Mesenchymal stem cell (in vitro differentiated cells and primary cell): ENCODE measurements around the gene SLC12A2.

Source experiments
- DNase-seq: peaks from one replicate; pipeline ENCODE4 v3.0.0-alpha.2; 2013
- H2AFZ ChIP-seq: one replicate; pipeline ENCODE4 v1.6.1; 2013; ENCODE audit warnings: low read depth, mild to moderate bottlenecking, control low read depth, inconsistent platforms, low read length, moderate library complexity
- H2AK5ac ChIP-seq: 2 replicates; pipeline ENCODE4 v1.6.1; 2013; ENCODE audit warnings: low read length, moderate library complexity, mild to moderate bottlenecking, inconsistent platforms; ENCODE audit not compliant: severe bottlenecking
- H2BK120ac ChIP-seq: one replicate; pipeline ENCODE4 v1.6.1; 2013; ENCODE audit warnings: low read depth, mild to moderate bottlenecking, inconsistent platforms, low read length, moderate library complexity
- H2BK12ac ChIP-seq, 2 experiments: one replicate each; pipeline ENCODE4 v1.6.1; 2013; ENCODE audit warnings: inconsistent platforms in 2 of 2, low read length in 2 of 2, mild to moderate bottlenecking in 2 of 2, moderate library complexity in 2 of 2, control low read depth in 1 of 2
- H2BK15ac ChIP-seq: one replicate; pipeline ENCODE4 v1.6.1; 2013; ENCODE audit warnings: mild to moderate bottlenecking, low read depth, inconsistent platforms; ENCODE audit not compliant: poor library complexity, severe bottlenecking
- H2BK5ac ChIP-seq: 2 replicates; pipeline ENCODE4 v1.6.1; 2013; ENCODE audit warnings: low read depth, mild to moderate bottlenecking, low read length, control low read depth, inconsistent platforms; ENCODE audit not compliant: poor library complexity, severe bottlenecking
- H3K14ac ChIP-seq, 2 experiments: one replicate each; pipeline ENCODE4 v1.6.1; 2013; ENCODE audit warnings: inconsistent platforms in 2 of 2, low read length in 2 of 2, control low read depth in 1 of 2, mild to moderate bottlenecking in 1 of 2, moderate library complexity in 1 of 2
- H3K18ac ChIP-seq, 2 experiments: one replicate each; pipeline ENCODE4 v1.6.1; 2013; ENCODE audit warnings: inconsistent platforms in 2 of 2, low read length in 2 of 2, control low read depth in 1 of 2, low read depth in 1 of 2, mild to moderate bottlenecking in 1 of 2
- H3K23ac ChIP-seq, 2 experiments: one replicate each; pipeline ENCODE4 v1.6.1; 2013; ENCODE audit warnings: inconsistent platforms in 2 of 2, low read length in 2 of 2, mild to moderate bottlenecking in 2 of 2, moderate library complexity in 2 of 2, control low read depth in 1 of 2
- H3K27ac ChIP-seq: 2 replicates; pipeline ENCODE4 v1.5.1; 2013; ENCODE audit warnings: mild to moderate bottlenecking, moderate library complexity, low read length, control low read depth, inconsistent platforms; ENCODE audit not compliant: poor library complexity, severe bottlenecking
- H3K27me3 ChIP-seq, 2 experiments: 2 replicates each; pipeline versions ENCODE4 v1.6.1 to v1.7.0; 2013; ENCODE audit warnings: low read length in 2 of 2, mild to moderate bottlenecking in 2 of 2, moderate library complexity in 2 of 2, control low read depth in 1 of 2, inconsistent platforms in 1 of 2; ENCODE audit not compliant: control insufficient read depth in 1 of 2, insufficient read depth in 1 of 2
- H3K36me3 ChIP-seq, 2 experiments: 2 replicates each; pipeline versions ENCODE4 v1.6.1 to v1.7.0; 2013; ENCODE audit warnings: low read length in 2 of 2, control low read depth in 1 of 2, inconsistent platforms in 1 of 2, low read depth in 1 of 2, mild to moderate bottlenecking in 1 of 2; ENCODE audit not compliant: insufficient read depth in 2 of 2, control insufficient read depth in 1 of 2
- H3K4ac ChIP-seq, 2 experiments: one replicate each; pipeline ENCODE4 v1.6.1; 2013; ENCODE audit warnings: inconsistent platforms in 2 of 2, low read length in 2 of 2, mild to moderate bottlenecking in 2 of 2, moderate library complexity in 2 of 2, control low read depth in 1 of 2, low read depth in 1 of 2
- H3K4me1 ChIP-seq: 2 replicates; pipeline ENCODE4 v1.6.1; 2013; ENCODE audit warnings: low read depth, low read length, control low read depth; ENCODE audit not compliant: control insufficient read depth, insufficient read depth
- H3K4me2 ChIP-seq: 2 replicates; pipeline ENCODE4 v1.6.1; 2013; ENCODE audit warnings: low read length, mild to moderate bottlenecking, inconsistent platforms; ENCODE audit not compliant: poor library complexity, severe bottlenecking
- H3K4me3 ChIP-seq, 2 experiments: 2 replicates each; pipeline versions ENCODE4 v1.5.1 to v1.7.0; 2013; ENCODE audit warnings: low read length in 2 of 2, mild to moderate bottlenecking in 2 of 2, control low read depth in 1 of 2, low read depth in 1 of 2; ENCODE audit not compliant: insufficient read depth in 1 of 2
- H3K79me1 ChIP-seq: replicated peaks from 2 replicates; pipeline ENCODE4 v1.6.1; 2013; ENCODE audit warnings: mild to moderate bottlenecking, control low read depth, low read length, inconsistent platforms; ENCODE audit not compliant: poor library complexity, severe bottlenecking
- H3K9ac ChIP-seq: 2 replicates; pipeline ENCODE4 v1.7.0; 2013; ENCODE audit warnings: mild to moderate bottlenecking, low read length, moderate library complexity
- H3K9me3 ChIP-seq: 2 replicates; pipeline ENCODE4 v1.7.0; 2013; ENCODE audit warnings: mild to moderate bottlenecking, low read length; ENCODE audit not compliant: control insufficient read depth
- H4K8ac ChIP-seq: one replicate; pipeline ENCODE4 v1.6.1; 2013; ENCODE audit warnings: inconsistent platforms, mild to moderate bottlenecking, low read length, moderate library complexity
- H4K91ac ChIP-seq: one replicate; pipeline ENCODE4 v1.6.1; 2013; ENCODE audit warnings: mild to moderate bottlenecking, low read length, inconsistent platforms
- WGBS: methylation state at CpG from one replicate; pipeline ENCODE4 v1.1.7; 2013; ENCODE audit warnings: mixed read lengths; 5-methylcytosine and 5-hydroxymethylcytosine counted together

SLC12A2 gene

DNA sequence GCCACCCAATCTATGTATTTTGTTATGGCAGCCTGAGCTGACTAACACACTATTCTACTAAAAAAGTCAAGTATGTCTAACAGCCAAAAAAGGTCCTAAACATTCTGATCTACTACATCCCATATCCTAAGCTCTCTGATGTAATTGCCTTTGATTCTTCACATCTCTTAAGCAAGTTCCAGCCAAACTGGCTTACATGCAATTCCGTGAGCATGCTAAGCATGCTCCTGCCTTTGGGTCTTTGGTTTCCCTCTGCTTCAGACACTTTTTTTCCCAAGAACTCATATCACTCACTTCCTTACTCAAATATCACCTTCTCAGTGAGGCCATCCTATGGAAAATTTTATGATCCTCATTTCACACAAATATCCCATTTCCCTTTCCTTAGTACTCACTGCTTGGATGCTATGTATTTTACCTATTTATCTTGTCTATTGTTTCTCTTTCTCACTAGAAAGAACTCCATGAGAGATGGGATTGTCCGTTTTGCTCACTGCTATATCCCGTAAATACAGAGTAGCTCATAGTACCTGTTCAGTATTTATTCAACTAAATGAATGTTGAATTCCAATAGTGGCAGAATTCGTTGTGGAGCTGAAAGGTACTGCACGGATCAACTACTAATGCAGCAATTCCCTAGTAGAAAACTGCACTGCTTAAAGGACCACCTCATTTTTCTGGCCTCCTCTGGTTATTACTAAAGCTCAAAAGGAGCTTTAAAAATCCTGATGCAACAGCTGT, 2.3 kb upstream of the SLC12A2 start:
- Histone ChIP-seq H2BK15ac (no peak overlapping the region), H3K18ac (no peak overlapping the region), H3K27ac (no peak overlapping the region), H3K4me3 (peak overlapping the region in 1 of 2 experiments; percentile 97), H2BK12ac (no peak overlapping the region), H3K36me3 (peaks cover 0 to 7% of the 10 kb centered on the region in 2 experiments), H4K91ac (no peak overlapping the region), H3K4me2 (no peak overlapping the region), H3K9ac (peak overlapping the region; percentile 92), H2AFZ (no peak overlapping the region), H3K23ac (no peak overlapping the region), H2BK120ac (no peak overlapping the region), H2AK5ac (no peak overlapping the region), H2BK5ac (no peak overlapping the region), H3K79me1 (peaks cover 16% of the 10 kb centered on the region), H4K8ac (no peak overlapping the region), H3K4ac (no peak overlapping the region), H3K14ac (no peak overlapping the region), H3K4me1 (peaks cover 6% of the 10 kb centered on the region), H3K9me3 (no peaks in the 10 kb centered on the region), H3K27me3 (no peaks in the 10 kb centered on the region)
- DNase-seq: no peak
- WGBS: 87% methylated on average over 4 of the region's 5 CpGs

DNA sequence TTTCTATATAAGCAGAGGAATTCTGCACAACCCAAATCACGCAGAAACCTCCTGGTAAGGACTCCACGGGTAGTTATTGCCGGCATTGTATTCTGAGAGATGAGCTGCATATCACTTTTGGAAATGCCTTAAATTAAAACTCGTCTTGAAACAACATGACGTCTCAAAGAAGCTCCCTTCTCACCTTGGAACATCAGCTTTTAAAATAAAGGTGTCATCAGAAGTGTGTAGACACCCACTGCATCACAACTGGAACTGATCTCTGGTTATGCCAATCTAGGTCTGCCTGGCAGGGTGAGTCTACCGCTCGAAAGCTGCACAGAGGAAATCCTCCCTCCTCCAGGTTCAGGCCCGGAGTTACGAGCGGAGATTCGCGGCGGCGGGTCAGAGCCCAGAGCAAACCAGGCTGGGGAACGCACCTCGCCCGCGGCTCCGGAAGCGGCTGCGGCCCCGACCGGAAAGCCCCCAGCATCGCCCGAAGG, 974 bp upstream of the SLC12A2 start:
- H4K91ac ChIP-seq: peak overlapping the region; percentile 92
- peak overlapping the region in 1 of 2 experiments; percentile 94 for H3K14ac ChIP-seq
- H2BK120ac ChIP-seq: peak overlapping the region; percentile 79
- 6% methylated on average over 25 of the region's 25 CpGs for WGBS
- H3K79me1 ChIP-seq: peaks cover 16% of the 10 kb centered on the region
- peak overlapping the region; percentile 55 to 98 for H3K4ac ChIP-seq
- H2BK5ac ChIP-seq: no peak overlapping the region
- no peak overlapping the region for H2AK5ac ChIP-seq
- no peaks in the 10 kb centered on the region for H3K9me3 ChIP-seq
- DNase-seq: no peak
- H3K18ac ChIP-seq: peak overlapping the region; percentile 95 to 100
- peak overlapping the region; percentile 87 for H3K4me2 ChIP-seq
- H2BK15ac ChIP-seq: peak overlapping the region; percentile 83
- H3K4me1 ChIP-seq: peaks cover 6% of the 10 kb centered on the region
- peaks cover 0 to 5% of the 10 kb centered on the region in 2 experiments for H3K36me3 ChIP-seq
- H4K8ac ChIP-seq: peak overlapping the region; percentile 100
- H3K27me3 ChIP-seq: no peaks in the 10 kb centered on the region
- H3K4me3 ChIP-seq: peak overlapping the region; percentile 97 to 99
- peak overlapping the region; percentile 65 for H2AFZ ChIP-seq
- H3K23ac ChIP-seq: peak overlapping the region in 1 of 2 experiments; percentile 56
- peak overlapping the region; percentile 91 for H3K27ac ChIP-seq
- peak overlapping the region; percentile 92 for H3K9ac ChIP-seq
- H2BK12ac ChIP-seq: peak overlapping the region in 1 of 2 experiments; percentile 11

DNA sequence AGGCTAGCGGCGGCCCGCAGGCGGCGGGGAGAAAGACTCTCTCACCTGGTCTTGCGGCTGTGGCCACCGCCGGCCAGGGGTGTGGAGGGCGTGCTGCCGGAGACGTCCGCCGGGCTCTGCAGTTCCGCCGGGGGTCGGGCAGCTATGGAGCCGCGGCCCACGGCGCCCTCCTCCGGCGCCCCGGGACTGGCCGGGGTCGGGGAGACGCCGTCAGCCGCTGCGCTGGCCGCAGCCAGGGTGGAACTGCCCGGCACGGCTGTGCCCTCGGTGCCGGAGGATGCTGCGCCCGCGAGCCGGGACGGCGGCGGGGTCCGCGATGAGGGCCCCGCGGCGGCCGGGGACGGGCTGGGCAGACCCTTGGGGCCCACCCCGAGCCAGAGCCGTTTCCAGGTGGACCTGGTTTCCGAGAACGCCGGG, 253 bp downstream of the SLC12A2 start:
- Histone ChIP-seq H3K4me2 (peak overlapping the region; percentile 86), H2AFZ (peak overlapping the region; percentile 59), H4K8ac (no peak overlapping the region), H3K9me3 (no peaks in the 10 kb centered on the region), H3K18ac (peak overlapping the region; percentile 58 to 97), H3K4ac (peak overlapping the region in 1 of 2 experiments; percentile 91), H4K91ac (no peak overlapping the region), H3K14ac (peak overlapping the region in 1 of 2 experiments; percentile 96), H2BK15ac (peak overlapping the region; percentile 98), H3K79me1 (peaks cover 18% of the 10 kb centered on the region), H3K27me3 (no peaks in the 10 kb centered on the region), H3K27ac (no peak overlapping the region), H3K4me3 (peak overlapping the region; percentile 97 to 99), H2BK120ac (peak overlapping the region; percentile 92), H3K4me1 (peaks cover 6% of the 10 kb centered on the region), H3K36me3 (peaks cover 0 to 5% of the 10 kb centered on the region in 2 experiments), H2BK12ac (peak overlapping the region in 1 of 2 experiments; percentile 42), H3K9ac (peak overlapping the region; percentile 83), H3K23ac (peak overlapping the region in 1 of 2 experiments; percentile 93), H2BK5ac (peak overlapping the region; percentile 92), H2AK5ac (no peak overlapping the region)
- DNase-seq: no peak
- WGBS: 2% methylated on average over 25 of the region's 53 CpGs
